ENCODE measurements around the gene PPP2R3A. TPM values are rescaled to one million over a fixed set of nuclear protein-coding genes. Genes with fewer than 3 reads are reported as not detected.

PPP2R3A gene
- total and polyA plus RNA-seq, 2 donors (not counting 1 experiment from before 2014, with no cell fraction given) = 17.5 to 18.3 TPM

DNA sequence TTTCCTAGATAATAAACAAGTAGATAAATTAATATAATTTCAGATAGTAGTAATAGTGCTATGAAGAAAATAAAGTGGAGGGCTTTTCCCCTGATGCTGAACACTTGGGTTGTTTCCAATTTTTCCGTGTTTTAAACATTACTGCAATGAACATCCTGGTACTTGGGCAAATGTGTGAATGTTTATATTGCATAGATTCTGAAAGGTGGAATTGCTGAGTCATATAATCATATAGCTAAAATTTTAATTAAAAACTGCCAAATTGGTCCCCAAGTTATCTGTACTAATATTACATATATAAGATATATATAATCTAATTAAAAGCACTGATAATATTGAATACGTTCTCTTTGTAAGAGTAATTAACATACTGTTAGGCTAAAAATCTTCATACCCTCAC is 10.0 kb downstream of the PPP2R3A start:
- no peaks in the 10 kb centered on the region for H3K36me3 ChIP-seq (ENCODE audit: control insufficient read depth, insufficient read depth, low read length)

GRCh38 chr3:135980343-135980742 is 14.8 kb downstream of the PPP2R3A start:
- no peak for DNase-seq (ENCODE audit: low read depth in 2 of 2)
- Histone ChIP-seq H4K20me1 (ENCODE audit: control insufficient read depth, extremely low read depth, insufficient read depth, low read length) (no peaks in the 10 kb centered on the region), H3K9ac (ENCODE audit: insufficient read depth, low read length) (no peak overlapping the region), H3K27me3 (ENCODE audit: control insufficient read depth, insufficient read depth, low read length) (no peaks in the 10 kb centered on the region), H3K4me2 (ENCODE audit: extremely low read depth, insufficient read depth, low read length) (no peak overlapping the region), H3K4me1 (ENCODE audit: control insufficient read depth, extremely low read depth, insufficient read depth, low read length) (peaks cover 6% of the 10 kb centered on the region), H3K4me3 (replicated peaks in 1 of 4; ENCODE audit: control extremely low read depth in 1 of 4, insufficient read depth in 1 of 4, low read depth in 3 of 4, low read length in 4 of 4) (no peak overlapping the region), H3K36me3 (ENCODE audit: control insufficient read depth, insufficient read depth, low read length) (no peaks in the 10 kb centered on the region), H3K79me2 (ENCODE audit: control insufficient read depth, insufficient read depth, low read length) (peaks cover 63% of the 10 kb centered on the region), H2AFZ (ENCODE audit: low read length) (no peak overlapping the region), H3K27ac (ENCODE audit: insufficient read depth, low read length) (no peak overlapping the region), H3K9me3 (ENCODE audit: control insufficient read depth, insufficient read depth, low read depth, low read length) (no peaks in the 10 kb centered on the region)
- TF ChIP-seq EZH2 (IDR thresholded peaks at IDR 0.05; ENCODE audit: low read length, missing control alignments) = no peak
- TF ChIP-seq CTCF (conservative IDR thresholded peaks at IDR 0.05 in 1 of 2, IDR thresholded peaks at IDR 0.05 in 1 of 2; ENCODE audit: low read depth in 1 of 2, low read length in 2 of 2) = no peak

More for the DNA sequence above, 10.0 kb downstream of the PPP2R3A start:
- Histone ChIP-seq H4K20me1 (ENCODE audit: control insufficient read depth, extremely low read depth, insufficient read depth, low read length) (no peaks in the 10 kb centered on the region), H3K27me3 (ENCODE audit: control insufficient read depth, insufficient read depth, low read length) (no peaks in the 10 kb centered on the region), H3K9ac (ENCODE audit: insufficient read depth, low read length) (no peak overlapping the region), H2AFZ (ENCODE audit: low read length) (no peak overlapping the region), H3K4me3 (replicated peaks in 1 of 4; ENCODE audit: control extremely low read depth in 1 of 4, insufficient read depth in 1 of 4, low read depth in 3 of 4, low read length in 4 of 4) (no peak overlapping the region), H3K27ac (ENCODE audit: insufficient read depth, low read length) (no peak overlapping the region), H3K4me1 (ENCODE audit: control insufficient read depth, extremely low read depth, insufficient read depth, low read length) (peaks cover 5% of the 10 kb centered on the region), H3K79me2 (ENCODE audit: control insufficient read depth, insufficient read depth, low read length) (peaks cover 75% of the 10 kb centered on the region), H3K4me2 (ENCODE audit: extremely low read depth, insufficient read depth, low read length) (no peak overlapping the region), H3K9me3 (ENCODE audit: control insufficient read depth, insufficient read depth, low read depth, low read length) (no peaks in the 10 kb centered on the region)
- no peak for DNase-seq (ENCODE audit: low read depth in 2 of 2)
- TF ChIP-seq EZH2 (IDR thresholded peaks at IDR 0.05; ENCODE audit: low read length, missing control alignments) (no peak), CTCF (conservative IDR thresholded peaks at IDR 0.05 in 1 of 2, IDR thresholded peaks at IDR 0.05 in 1 of 2; ENCODE audit: low read depth in 1 of 2, low read length in 2 of 2) (no peak)

DNA sequence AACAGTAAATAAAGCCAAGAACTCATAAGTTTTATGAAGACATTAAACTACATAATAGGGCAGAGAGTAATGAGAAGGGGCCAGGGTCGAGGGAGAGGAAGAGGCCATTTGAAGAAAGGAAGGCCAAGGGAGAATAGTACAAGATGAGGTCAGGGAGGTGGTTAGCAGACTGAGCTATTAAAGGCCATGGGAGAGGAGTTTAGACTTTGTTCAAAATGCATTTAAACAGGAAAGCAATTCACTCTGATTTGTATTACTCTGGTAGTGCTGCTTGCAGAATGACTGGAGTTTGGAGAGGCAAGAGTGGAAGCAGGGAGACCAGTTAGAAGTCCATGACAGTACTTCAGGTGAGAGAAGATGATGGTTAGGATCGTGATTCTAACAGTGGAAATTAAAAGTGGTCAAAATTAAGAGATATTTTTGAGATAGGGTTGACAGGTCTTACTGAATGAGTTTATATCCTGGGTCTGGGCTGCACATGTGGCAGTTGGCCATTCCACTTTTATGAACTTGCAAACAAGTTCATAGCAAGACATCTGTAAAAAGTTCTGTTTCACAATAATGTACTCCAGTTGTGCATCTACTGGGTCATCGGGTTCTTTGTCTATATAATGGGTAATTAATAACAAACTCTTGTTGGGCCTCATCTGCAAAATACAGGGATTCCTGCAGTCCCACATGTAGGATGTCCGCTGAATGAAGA is 16.3 kb downstream of the PPP2R3A start:
- Histone ChIP-seq H3K9me3 (ENCODE audit: control insufficient read depth, insufficient read depth, low read depth, low read length) (no peaks in the 10 kb centered on the region), H3K27ac (ENCODE audit: insufficient read depth, low read length) (no peak overlapping the region), H3K36me3 (ENCODE audit: control insufficient read depth, insufficient read depth, low read length) (no peaks in the 10 kb centered on the region), H3K4me3 (replicated peaks in 1 of 4; ENCODE audit: control extremely low read depth in 1 of 4, insufficient read depth in 1 of 4, low read depth in 3 of 4, low read length in 4 of 4) (no peak overlapping the region), H3K9ac (ENCODE audit: insufficient read depth, low read length) (no peak overlapping the region), H3K4me1 (ENCODE audit: control insufficient read depth, extremely low read depth, insufficient read depth, low read length) (peaks cover 6% of the 10 kb centered on the region), H3K4me2 (ENCODE audit: extremely low read depth, insufficient read depth, low read length) (no peak overlapping the region), H4K20me1 (ENCODE audit: control insufficient read depth, extremely low read depth, insufficient read depth, low read length) (no peaks in the 10 kb centered on the region), H3K27me3 (ENCODE audit: control insufficient read depth, insufficient read depth, low read length) (no peaks in the 10 kb centered on the region), H3K79me2 (ENCODE audit: control insufficient read depth, insufficient read depth, low read length) (peaks cover 65% of the 10 kb centered on the region), H2AFZ (ENCODE audit: low read length) (no peak overlapping the region)
- DNase-seq (ENCODE audit: low read depth in 2 of 2) = no peak
- TF ChIP-seq EZH2 (IDR thresholded peaks at IDR 0.05; ENCODE audit: low read length, missing control alignments) (no peak), CTCF (conservative IDR thresholded peaks at IDR 0.05 in 1 of 2, IDR thresholded peaks at IDR 0.05 in 1 of 2; ENCODE audit: low read depth in 1 of 2, low read length in 2 of 2) (no peak)

All from fibroblast of lung (primary cell).